HG03558 (cell line): ENCODE measurements around the gene PTPRD.

Experiments used
- ATAC-seq: cut with Tn5 transposase; IDR thresholded peaks from one replicate; pipeline ENCODE4 v1.9.1; 2021; ENCODE audit warnings: moderate number of reproducible peaks; ENCODE audit not compliant: unreplicated experiment; ENCODE audit errors: extremely low read depth

Gene PTPRD

GRCh38 chr9:8555762-8556500 is 2056.9 kb downstream of the PTPRD start:
- no peak for ATAC-seq

GRCh38 chr9:8553444-8553843 is 2059.4 kb downstream of the PTPRD start:
- ATAC-seq: no peak

- ATAC-seq: no peak
Observed at GRCh38 chr9:8552732-8553131, 2060.1 kb downstream of the PTPRD start.

- no peak for ATAC-seq
Observed at GRCh38 chr9:8549214-8549613, 2063.6 kb downstream of the PTPRD start.

- ATAC-seq: no peak
Observed at GRCh38 chr9:8543219-8543618, 2069.6 kb downstream of the PTPRD start.

- ATAC-seq: no peak
Observed at GRCh38 chr9:8542537-8542936, 2070.3 kb downstream of the PTPRD start.

- no peak for ATAC-seq
Observed at GRCh38 chr9:8539681-8540197, 2073.1 kb downstream of the PTPRD start.

GRCh38 chr9:8536845-8537244 is 2076.0 kb downstream of the PTPRD start:
- no peak for ATAC-seq

GRCh38 chr9:8534828-8535227 is 2078.0 kb downstream of the PTPRD start:
- ATAC-seq: no peak

GRCh38 chr9:8533681-8534080 is 2079.1 kb downstream of the PTPRD start:
- no peak for ATAC-seq

- ATAC-seq: no peak
Observed at GRCh38 chr9:8531826-8532415, 2080.9 kb downstream of the PTPRD start.

GRCh38 chr9:8521112-8521511 is 2091.7 kb downstream of the PTPRD start:
- no peak for ATAC-seq

- no peak for ATAC-seq
Observed at GRCh38 chr9:8515748-8516147, 2097.1 kb downstream of the PTPRD start.

- ATAC-seq: no peak
Observed at GRCh38 chr9:8514760-8515159, 2098.0 kb downstream of the PTPRD start.

- no peak for ATAC-seq
Observed at GRCh38 chr9:8508671-8509290, 2104.0 kb downstream of the PTPRD start.

GRCh38 chr9:8494571-8494970 is 2118.2 kb downstream of the PTPRD start:
- no peak for ATAC-seq

- no peak for ATAC-seq
Observed at GRCh38 chr9:8492679-8493078, 2120.1 kb downstream of the PTPRD start.

- ATAC-seq: no peak
Observed at GRCh38 chr9:8492024-8492423, 2120.8 kb downstream of the PTPRD start.

GRCh38 chr9:8491563-8491962 is 2121.2 kb downstream of the PTPRD start:
- ATAC-seq: no peak

GRCh38 chr9:8489835-8490234 is 2123.0 kb downstream of the PTPRD start:
- no peak for ATAC-seq

- ATAC-seq: no peak
Observed at GRCh38 chr9:8486095-8486494, 2126.7 kb downstream of the PTPRD start.
